GM21515 (cell line): ENCODE measurements around the gene TTC13.
"Not testable (repeated sequence)": the region's sequence is repeated elsewhere in the genome, so short reads cannot be mapped to it uniquely, and the experiment has no call there.

ENCODE experiments used
- ATAC-seq: cut with Tn5 transposase; IDR thresholded peaks from one replicate; pipeline ENCODE4 v1.9.1; 2021; ENCODE audit not compliant: unreplicated experiment

Gene TTC13

DNA sequence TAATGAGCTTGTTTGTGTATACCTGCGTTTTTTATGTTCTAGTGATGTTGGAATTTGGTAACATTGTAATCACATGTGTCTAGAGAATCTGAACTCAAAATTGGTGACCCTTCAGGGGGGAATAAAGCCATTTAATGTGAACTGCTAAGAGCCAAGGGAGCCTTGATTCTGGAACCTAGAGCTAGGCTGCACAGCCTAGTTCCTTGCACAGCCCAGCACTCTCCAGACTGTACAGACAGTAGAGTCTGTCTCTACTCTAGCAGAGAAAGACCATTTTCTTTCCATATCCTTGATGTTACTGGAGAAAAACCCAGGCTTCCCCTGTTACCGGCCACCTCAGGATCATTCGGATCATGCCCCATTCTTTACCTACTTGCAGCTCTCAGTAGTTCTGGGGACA, 8.8 kb upstream of the TTC13 start:
- no peak for ATAC-seq

DNA sequence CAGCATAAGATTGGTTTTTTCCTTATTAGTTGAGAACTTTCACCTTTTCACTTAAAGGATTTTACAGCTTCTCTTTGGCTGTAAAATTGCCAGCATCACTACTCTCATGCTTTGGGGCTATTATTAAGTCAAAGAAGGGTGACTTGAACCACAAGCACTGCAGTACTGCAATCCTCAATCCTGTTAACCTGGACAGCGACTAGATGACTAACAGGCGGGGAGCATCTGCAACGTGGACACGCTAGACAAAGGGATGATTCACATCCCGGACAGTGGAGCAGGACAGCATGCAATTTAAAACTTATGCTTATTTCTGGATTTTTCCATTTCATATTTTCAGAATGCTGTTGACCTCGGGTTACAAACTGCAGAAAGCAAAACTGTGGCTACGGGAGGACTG, 8.3 kb upstream of the TTC13 start:
- ATAC-seq: no peak

DNA sequence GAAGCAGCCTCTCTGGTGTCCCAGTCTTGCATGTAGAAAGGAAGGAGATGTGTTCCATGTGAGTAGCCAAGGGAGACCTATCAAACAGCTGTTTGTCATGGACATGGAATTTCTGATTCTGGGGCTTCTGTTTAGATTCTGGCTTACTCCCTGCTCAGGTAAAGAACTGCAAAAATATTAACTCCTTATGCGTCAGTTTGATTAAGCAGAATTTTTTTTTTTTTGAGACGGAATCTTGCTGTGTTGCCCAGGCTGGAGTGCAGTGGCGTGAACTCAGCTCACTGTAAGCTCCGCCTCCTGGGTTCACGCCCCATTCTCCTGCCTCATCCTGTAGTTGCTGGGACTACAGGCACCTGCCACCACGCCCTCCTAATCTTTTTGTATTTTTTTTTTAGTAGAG, 7.0 kb upstream of the TTC13 start:
- no peak for ATAC-seq

DNA sequence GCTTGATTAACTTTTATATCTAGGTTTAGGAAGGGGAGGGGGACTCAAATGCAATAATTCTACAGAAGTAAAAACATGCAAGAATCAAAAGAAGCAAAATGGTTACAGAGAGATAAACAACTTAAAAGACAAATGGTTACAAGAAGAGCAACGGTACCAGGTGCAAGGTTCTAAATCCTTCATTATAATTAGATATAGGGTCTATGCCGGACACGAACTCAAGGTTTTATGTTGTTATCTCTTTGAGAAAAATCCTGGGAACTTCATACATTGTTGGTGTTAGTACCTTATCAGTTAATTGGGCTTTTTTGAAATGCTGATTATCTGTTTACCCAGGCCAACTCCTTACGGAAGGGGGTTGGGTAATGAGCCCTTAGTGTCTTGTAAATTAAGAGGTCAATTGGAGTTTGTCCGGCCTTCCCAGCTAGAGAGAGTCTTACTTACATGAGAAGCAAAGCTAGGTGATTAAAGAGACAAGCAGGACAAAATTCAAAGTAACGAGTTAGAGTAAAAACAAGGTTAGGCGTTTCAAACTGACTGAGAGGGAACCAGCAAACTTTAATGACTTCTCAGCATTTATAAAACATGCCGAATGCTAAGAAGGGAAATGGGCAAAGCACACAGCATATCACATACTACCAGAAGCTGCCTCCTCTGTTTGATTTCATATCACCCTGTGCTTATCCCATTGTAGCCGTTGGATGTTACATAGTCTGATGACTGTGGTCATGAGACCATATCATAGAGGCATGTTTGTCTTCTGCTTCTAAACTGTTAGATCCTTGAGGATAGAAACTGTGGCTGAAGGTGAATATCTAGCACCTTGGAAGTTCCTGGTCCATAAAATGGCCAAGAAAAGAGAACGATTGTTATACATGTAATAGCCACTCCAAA, 6.2 kb upstream of the TTC13 start:
- not testable (repeated sequence) for ATAC-seq

DNA sequence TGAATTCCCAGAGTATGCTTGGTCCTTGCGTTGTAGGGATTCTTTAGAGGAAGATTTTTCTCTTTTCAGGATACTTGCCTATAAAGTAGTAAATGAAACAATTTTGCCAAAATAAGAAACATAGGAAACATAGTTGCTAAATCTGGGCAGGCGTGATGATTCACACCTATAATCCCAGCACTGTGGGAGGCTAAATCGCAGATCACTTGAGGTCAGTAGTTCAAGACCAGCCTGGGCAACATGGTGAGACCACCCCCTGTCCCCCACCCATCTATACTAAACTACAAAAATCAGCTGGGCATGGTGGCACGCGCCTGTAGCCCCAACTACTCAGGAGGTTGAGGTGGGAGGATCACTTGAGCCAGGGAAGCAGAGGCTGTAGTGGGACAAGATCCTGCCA, 5.2 kb upstream of the TTC13 start:
- ATAC-seq: no peak

DNA sequence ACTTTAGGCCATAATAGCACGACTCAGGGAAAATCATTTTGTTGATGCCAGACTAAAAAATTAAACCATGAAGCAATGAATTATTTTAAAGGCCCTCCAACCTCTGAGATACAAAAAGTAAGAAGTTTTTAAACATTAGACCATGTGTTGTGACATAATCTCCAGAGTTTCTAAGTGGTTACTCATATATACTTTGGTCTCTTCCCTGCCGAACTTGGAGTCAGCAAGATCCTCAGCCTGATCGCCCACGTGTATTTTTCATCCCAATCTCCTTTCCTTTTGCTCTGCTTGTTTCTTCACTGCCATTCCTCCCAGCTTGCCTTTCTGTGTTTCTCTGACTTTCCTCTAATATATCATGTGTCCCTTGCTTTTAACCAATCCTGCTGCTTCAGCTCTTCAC, 4.0 kb upstream of the TTC13 start:
- no peak for ATAC-seq

DNA sequence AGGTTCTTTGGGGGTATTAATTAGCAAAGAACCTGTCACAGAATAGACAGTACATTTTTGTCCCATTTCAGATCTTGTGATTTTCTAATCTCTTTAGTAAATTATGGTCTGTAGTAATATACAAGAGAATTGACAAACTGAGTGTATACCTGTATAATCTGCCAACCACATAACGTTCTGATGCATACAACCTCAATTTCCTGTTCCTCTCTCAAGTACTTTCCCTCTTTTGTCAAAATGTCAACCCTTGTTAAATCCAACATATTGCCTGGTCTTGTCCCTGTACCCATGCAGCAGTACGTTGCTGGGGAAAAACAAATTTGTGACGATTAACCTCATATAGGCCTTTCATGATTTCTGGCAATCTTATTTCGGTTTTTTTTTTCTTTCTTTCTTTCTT, 1.3 kb upstream of the TTC13 start:
- no peak for ATAC-seq

DNA sequence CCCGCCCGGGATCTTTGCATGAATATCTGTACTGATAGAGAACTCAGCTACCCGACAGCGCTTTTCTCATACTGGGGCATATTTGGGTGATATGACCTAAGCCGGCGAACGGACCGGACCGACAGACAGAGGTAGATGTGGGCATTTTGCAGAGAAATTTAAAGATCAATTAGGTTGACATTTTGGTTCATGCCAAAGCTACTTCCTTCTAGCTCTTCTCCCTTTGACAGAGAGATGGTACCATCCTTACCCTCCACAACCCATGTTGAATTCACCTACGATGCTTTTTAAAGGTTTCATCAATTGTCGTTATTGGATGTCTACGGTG, 692 bp upstream of the TTC13 start:
- no peak for ATAC-seq

DNA sequence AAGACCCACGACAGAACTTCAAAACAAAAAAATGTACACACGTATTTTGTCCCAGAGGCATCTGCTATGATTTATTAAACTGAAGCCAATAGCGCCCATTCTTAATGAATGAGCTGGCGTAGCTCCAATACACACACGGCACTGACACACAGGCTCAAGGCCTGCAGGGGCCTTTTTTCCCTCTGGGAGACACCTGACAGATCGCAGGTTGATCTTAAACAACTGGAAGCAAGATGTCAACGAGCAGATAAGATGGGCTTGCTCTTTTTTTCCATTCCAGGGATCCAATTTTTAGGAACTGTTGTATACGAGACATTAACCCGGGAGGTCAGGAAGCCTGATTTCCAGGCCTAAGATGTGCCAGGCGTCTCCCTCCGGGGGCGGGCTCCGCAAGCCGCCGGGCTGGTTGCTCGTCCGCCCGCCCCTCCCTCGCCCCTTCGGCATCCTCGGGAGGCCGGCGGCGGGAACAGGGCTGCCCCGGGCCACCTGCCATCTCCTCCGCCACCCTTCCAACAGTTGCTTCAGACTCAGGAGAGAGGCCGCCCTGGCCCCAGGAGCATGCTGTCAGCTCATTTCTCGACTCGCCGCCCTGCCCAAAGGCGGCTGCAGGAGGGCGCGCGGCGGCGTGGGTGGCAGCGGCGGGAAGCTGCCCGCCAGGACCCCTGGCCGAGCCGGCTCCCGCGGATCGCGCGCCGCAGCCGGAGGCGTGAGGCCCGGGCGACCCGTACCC, 735 bp downstream of the TTC13 start:
- peak; percentile 11 for ATAC-seq

DNA sequence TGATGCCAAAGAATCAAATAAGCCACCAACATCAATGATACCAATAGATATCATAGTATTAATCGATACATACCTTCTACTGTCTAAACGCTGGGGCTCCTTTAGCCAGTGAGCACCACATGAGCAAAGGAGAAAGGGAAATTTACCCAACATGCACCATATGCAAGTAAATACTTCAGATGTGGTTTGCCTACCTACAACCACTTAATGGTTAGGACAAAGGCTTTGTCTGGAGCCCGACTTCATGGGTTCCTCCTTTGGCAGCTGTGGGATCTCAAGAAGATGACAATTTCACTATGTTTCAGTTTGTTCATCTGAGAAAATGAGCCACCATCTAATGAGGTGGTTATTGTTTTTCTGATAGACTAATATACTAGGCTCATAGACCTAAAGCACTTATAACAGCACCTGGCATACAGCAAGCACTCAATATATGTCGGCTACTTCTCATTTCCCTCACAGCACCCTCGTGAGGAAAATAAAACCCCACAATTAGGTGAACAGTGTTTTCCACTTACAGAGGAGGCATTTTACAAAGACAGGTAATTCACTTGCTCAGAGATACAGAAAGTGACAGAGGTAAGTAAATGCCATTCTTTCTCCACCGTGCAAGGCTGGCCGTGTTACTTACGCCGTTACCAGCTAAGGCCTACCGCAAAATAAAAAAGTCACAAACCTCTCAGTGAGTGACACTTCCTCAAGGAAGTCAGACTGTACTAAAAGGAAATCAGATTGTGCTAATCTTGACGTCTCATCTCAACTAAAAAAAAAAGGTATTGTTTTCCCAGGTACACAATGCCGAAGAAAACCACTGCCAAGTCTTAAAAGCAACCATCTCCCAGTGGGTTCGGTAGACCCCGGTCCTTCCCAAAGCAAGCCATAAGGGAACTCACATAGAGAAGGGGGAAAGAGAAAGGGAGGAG, 1.6 kb downstream of the TTC13 start:
- no peak for ATAC-seq

DNA sequence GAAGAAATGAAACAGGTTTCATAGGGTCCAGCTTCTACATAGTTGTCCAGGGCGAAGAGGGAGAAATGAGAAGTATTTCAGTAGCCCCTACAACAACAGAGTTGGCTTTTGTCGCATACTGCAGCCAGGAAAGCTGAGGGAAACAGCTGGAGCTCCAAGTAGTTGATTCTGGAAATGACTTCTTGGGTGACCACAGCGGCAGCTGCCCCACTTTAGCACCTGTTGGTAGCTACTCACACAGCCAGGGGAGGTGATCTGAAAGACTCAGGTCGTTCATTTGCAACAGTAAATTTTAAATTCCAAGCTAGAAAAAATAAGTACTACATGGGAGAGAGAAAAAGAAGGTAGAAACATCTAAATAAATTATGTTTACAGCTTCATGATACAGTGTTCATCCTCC, 2.3 kb downstream of the TTC13 start:
- ATAC-seq: no peak

DNA sequence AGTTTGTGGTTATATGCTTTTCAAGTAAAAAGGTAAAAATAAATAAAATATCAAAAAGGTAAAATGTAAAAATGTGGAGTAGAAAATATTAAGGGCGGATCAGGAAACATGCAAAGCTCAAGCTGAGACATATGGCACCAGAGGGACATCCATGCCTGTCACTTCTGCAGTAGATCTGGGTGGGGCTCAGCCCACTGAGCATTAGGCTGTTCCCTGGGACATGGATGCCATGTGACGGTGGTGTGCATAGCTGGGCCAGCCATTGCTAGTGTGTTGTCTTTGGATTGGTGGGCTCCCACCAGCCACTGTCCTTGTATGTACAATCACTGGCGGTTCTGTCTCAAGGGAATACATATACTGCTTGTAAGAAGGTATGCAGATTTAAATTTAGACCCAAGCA, 3.0 kb downstream of the TTC13 start:
- no peak for ATAC-seq

DNA sequence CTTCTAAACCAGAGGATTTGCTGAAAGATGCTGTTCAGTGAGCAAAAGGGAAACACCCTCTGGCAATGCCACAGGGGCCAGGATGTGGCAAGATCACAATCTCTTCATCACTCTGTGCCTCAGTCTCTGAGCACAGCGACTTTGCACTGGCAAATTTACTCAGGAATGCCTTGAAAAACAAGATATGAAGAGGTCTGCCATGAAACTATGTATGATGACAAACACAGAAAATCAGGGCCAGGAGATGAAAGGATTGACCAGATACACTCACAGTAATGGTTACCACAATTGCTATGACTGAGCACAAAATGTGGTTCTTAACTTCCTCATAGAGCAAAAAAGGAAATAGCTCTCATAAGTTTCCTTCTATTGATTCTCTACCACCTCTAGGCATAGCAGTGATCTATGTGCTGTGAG, 5.8 kb downstream of the TTC13 start:
- ATAC-seq: peak; percentile 76

DNA sequence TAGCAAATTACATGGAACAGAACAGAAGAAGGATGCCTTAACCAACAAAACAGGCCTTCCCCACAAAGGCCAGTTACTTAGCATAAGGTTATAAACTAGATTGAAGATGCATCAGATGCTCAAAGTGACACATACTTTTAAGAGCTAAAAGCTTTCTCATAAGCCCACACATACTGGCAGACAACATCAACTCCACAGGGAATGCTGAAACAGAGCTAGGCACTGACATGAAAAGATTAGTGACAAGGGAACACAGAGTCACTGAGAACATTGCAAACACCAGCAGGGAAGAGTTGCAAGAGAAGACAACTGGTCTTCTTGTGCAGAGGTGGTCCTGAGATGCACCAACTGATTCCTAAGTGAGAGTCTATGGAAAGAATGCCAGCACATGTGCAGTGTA, 6.9 kb downstream of the TTC13 start:
- ATAC-seq: no peak

DNA sequence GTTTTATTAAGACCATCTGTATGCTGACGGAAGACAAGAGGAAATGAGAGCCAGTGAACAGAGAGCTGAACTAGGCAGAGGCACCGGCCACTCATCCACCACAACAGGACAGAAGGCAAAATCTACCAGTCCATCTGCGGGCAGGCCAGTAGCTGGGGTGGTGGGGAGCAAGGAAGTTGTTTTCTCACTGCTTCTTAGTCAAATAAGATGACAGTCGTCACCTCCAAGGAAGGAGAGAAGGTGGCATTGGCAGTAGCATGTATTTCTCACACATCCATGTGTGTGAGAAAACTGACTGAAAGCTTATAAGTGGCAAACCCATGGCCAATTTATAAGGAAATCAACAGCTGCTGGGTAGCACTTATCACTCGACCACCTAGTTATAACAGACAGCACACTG, 8.2 kb downstream of the TTC13 start:
- no peak for ATAC-seq

DNA sequence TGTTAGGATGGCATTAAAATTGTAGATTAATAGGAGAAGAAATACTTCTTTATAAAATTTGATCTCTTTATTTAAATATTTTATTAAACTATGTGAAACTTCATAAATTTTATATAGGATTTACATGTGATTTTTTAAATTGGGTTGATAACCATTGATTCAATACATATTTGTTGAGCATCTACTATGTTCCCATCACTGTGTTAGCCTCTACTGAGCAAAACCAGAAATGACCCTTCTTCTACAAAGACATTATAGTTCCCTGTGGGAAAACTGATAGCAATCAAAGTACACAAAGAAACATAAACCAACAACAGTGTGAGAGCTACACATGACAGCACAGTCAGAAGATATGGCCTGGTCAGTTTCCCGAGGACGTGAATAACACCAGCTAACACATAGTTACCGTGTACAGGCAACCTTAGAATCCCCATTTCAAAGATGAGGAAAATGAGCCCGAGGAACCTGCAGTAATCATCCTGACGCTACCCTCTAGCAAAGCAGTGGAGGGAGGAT, 12.2 kb downstream of the TTC13 start:
- no peak for ATAC-seq

DNA sequence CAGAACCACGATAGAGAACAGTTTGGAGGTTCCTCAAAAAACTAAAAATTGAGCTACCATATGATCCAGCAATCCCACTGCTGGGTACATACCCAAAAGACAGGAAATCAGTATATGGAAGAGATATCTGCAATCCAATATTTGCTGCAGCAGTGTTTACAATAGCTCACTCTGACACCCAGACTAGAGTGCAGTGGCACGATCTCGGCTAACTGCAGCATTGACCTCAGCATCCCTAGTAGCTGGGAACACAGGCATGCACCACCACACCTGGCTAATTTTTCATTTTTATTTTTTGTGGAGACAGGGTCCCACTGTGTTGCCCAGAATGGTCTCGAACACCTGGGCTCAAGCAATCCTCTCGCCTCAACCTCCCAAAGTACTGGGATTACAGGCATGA, 13.1 kb downstream of the TTC13 start:
- no peak for ATAC-seq

DNA sequence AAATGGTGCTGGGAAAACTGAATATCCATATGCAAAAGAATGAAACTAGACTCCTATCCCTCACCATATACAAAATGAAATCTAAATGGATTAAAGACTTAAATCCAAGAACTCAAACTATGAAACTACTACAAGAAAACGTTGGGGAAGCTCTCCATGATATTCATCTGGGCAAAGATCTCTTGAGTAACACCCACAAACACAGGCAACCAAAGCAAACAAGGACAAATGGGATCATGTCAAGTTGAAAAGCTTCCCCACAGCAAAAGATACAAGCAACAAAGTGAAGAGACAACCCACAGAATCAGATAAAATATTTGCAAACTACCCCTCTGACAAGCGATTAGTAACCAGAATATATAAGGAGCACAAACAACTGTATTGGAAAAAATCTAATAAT, 13.8 kb downstream of the TTC13 start:
- no peak for ATAC-seq

DNA sequence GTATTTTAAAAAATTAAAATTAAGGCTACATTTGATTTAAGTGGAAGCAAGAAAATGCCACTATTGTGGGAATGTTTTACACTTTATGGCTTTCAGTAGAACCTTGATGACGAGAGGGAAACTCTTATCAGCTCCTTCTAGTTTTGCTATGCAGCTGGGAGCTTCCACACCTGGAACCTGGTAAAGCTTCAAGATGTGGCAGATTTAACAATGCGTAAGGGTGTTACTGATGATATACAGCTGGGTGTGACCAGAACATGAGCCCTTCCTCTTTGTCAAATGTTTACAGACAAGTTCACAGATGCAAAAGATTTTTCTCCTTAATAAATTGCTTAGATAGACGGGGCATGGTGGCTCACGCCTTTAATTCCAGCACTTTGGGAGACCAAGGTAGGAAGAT, 20.3 kb downstream of the TTC13 start:
- no peak for ATAC-seq

DNA sequence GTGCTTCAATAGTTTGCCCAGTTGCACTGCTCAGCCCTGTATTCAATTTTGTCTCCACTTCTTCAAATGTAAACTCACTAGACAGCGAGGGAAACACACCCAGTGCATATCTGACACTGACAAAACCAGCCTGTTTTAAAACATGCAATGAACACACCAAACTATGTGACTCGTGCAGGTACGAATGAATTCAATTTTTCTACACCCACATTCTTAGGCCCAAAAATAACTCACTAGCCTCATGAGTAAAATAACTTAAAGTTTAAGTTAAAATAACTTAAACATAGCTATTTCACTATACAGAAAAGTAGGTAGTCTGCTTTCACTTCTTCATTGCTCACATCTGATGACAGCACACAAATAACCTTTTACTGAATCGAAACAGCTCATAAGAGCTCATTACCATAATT, 21.1 kb downstream of the TTC13 start:
- peak; percentile 88 for ATAC-seq

DNA sequence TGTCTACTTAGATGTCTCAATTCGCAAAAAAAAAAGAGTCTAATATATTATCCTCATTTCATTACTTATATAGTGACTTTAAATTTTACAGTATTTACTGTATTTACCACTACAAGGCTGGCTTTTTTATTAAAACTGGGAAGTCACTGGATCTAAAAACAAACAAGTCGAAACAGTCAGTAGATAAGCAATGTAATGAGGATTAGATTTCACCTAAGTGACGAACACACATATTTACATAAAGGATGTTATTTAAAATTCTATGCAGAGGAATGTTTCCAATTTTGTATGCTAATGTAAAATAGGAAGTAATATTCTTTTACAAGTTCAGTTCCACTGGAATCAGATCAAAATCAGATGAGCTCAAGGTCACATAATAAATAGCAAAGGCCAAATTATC, 28.3 kb downstream of the TTC13 start:
- ATAC-seq: no peak
